HG03521 (cell line): ENCODE measurements around the gene PRKD1.

ENCODE experiments used
- ATAC-seq: cut with Tn5 transposase; IDR thresholded peaks from one replicate; pipeline ENCODE4 v1.9.1; 2021; ENCODE audit warnings: mild to moderate bottlenecking, moderate library complexity; ENCODE audit not compliant: unreplicated experiment

Gene PRKD1

DNA sequence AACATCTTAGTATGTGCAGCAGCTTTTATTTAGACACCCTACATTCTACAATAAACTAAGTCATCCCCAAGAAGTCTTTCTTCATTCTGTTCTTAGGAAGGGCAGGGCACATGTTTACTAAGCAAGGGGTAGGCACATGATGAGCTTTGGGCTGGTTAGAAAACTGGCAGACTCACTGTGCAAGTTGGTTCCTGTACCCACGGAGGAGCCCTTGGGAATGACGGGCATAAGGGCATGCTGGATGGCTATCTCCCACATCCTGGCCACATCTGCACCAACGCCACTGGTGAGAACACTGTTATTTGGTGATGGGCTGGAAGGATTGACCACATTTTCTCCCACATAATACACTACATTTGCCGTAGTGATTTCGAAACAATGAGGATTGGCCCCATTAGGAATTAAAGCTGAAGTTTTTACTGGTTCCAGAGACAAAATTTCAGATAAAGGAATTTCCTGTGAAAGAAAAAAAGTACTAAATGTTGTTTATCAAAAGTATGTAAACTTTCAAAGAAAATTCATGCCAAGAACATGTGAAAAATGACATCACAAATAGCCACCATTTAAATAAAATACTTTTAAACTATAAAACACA, 297.0 kb downstream of the PRKD1 start:
- ATAC-seq: no peak

GRCh38 chr14:29629839-29630238, 297.8 kb downstream of the PRKD1 start:
- no peak for ATAC-seq

- ATAC-seq: no peak
Measured at GRCh38 chr14:29627137-29627536, 300.5 kb downstream of the PRKD1 start.

- no peak for ATAC-seq
Measured at GRCh38 chr14:29618323-29619067, 309.2 kb downstream of the PRKD1 start.

DNA sequence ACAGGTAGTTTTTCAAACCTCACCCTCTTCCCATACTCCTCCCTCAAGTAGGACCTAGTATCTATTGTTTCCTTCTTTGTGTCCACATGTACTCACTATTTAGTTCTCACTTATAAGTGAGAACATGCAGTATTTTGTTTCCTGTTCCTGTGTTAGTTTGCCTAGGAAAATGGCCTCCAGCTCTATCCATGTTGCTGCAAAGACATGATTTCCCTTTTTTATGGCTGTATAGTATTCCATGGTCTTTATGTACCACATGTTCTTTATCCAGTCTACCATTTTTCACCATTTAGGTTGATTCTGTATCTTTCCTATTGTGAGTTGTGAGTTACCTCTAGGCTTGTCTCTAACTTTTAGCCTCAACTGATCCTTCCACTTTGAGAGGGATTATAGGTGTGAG, 310.7 kb downstream of the PRKD1 start:
- ATAC-seq: no peak

DNA sequence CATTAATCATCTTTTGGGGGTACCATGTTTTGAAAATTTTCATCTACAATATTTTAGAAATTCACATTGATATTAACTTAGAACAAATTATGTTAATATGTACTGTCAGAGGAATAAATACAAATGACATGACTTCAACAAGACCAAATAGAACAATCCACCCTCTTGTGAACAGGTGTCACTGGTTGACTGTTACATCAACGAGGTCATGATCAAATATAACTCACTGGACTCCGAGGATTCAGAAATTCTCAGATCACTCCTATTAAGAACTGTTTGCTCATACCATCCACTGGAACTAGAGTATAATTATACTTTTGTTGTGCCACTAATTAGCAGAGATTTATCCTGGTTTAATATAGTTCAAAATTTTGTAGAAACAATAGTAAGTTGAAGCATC, 318.8 kb downstream of the PRKD1 start:
- ATAC-seq: no peak

- ATAC-seq: no peak
Measured at GRCh38 chr14:29607169-29607568, 320.5 kb downstream of the PRKD1 start.

- ATAC-seq: no peak
Measured at GRCh38 chr14:29603696-29604095, 324.0 kb downstream of the PRKD1 start.

GRCh38 chr14:29601616-29602015, 326.0 kb downstream of the PRKD1 start:
- ATAC-seq: no peak

GRCh38 chr14:29587761-29588470, 339.7 kb downstream of the PRKD1 start:
- no peak for ATAC-seq

DNA sequence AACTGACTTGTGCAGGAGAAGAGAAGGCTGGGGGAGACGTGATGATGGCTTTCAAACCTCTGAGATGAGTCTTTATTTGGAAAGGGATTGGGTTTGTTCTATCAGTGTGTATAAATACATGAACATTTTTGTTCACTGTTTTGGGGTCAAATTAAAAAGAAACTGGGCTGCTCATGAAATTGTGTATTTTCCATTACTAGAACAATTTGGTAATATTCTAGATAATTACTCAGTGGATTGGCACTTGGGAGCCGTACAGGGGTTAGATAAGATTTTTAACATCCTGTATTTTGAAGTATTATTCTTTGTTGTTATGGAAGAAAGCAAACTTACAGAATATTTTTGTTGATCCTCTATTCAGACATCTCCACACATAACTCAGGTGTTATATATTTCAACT, 340.6 kb downstream of the PRKD1 start:
- no peak for ATAC-seq

- no peak for ATAC-seq
Measured at GRCh38 chr14:29584992-29585391, 342.7 kb downstream of the PRKD1 start.

- no peak for ATAC-seq
Measured at GRCh38 chr14:29580763-29581162, 346.9 kb downstream of the PRKD1 start.

GRCh38 chr14:29579838-29580237, 347.8 kb downstream of the PRKD1 start:
- ATAC-seq: no peak

DNA sequence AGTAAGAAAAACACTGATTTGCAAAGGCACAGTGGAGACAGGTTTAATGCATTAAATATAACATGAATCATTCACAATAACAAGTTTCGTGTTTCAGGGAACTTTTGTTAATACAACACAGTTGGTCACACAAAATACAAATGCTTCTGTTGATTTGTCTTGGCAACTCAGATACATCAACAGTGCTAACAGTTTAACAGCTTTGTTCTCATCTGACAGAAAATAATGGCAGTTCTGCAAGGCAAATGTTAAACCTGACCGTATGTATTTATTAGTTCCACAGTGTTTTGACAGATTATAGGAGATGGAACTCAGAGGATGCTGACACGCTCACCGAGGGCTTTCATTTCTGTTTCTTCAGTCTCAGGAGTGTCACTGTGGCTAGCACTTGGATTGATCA, 350.7 kb downstream of the PRKD1 start:
- ATAC-seq: no peak

DNA sequence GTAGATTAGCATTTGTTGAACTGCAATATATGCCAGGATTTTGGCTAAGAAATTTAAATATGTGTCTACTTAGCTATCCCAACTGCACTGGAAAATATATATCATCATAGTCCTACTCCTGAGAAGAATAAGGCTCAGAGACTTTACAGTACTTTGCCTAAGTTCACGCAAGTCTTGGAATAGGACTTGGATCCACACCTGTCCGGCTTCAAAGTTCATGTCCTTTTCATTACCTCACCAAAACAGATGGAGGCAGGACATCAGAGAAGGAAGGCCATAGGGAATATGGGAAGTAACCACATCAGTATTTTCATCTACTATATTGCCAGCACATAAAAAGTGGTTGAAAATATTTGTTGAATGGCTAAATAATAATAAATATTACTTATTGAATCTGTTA, 358.5 kb downstream of the PRKD1 start:
- no peak for ATAC-seq

DNA sequence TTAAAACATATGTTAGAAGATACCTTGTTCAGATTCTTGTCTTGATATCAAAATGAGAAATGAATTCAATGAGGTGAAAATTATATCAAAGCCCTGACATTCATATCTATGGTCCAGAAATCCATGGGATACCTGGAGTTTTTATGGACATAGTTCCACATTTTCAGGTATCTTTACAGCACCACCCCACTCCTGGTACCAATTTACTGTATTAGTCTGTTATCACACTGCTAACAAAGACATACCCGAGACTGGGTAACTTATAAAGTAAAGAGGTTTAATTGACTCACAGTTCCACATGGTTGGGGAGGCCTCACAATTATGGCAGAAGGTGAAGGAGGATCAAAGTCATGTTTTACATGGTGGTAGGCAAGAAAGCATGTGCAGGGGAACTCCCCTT, 361.5 kb downstream of the PRKD1 start:
- no peak for ATAC-seq

DNA sequence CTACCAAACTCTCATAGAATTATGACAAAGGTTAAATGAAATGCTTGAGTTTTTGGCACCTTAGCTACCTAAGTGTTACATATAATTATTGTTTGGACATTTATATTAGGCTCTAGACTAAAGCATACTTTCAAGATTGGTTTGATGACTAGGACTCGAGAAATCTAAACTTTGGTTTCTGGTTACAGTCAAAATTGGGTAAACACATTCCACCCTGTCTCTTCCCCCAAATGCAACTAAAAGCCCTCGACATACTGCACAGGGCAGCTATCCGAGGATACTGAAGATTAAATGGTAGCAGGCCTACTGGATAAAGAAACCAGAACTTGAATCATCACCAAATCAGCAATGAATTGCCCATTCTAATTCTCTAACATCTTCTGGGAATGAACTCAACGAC, 369.1 kb downstream of the PRKD1 start:
- ATAC-seq: no peak

DNA sequence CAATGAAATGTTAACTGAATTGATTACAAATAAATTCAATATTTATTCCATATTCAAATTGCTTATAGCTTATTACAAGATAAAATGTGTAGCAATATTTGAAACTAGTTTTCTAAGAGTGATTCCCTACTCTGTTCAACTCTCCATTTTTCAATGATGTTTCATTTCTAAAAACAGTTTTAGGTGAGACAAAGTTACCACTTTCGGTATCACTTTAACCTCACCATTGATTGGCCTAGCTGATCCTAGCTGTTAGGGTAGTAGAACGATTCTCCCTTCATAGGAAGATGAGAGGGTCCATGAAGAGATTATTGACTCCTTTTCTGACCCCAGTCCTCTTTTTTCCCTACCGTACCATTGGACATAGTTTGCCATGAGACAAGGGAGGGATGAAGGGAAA, 373.3 kb downstream of the PRKD1 start:
- no peak for ATAC-seq

- no peak for ATAC-seq
Measured at GRCh38 chr14:29553427-29553826, 374.2 kb downstream of the PRKD1 start.

DNA sequence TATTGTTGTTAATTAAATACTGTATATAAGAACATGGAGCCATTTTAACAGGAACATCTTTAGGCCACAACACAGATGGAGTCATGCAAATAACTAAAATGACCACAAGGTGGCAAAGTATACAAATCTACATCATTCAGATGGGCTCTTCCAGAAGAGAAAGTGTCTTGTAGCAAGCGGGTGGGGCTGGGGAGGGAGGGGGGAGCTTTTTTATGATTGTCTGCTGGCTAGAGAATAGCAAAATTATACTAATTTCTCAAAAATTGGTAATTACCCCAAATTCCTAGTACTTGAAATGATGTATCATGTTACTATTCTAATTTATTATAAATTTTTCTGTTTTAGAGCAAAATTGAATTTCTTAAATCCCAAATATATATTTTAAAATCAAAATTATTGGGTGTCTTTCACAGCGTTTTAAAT, 378.7 kb downstream of the PRKD1 start:
- ATAC-seq: no peak

DNA sequence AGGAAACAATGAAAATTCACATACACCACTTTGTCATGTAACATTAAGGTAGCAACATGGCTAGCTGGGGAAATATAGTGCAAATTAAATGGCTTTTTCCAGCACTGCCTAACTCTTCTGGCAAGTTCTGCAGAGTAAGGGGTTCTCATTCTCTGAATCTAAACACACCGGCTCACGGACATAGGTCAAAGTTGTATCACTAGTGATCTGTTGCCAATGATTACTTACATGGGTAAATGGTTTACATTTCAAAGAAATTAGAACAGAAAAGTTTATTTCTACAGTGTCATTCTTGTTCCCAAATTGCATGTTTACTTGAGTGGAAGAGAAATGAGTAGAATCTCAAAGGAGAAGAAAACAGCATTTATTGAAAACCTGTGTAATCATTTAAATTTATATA, 381.9 kb downstream of the PRKD1 start:
- no peak for ATAC-seq
